Left lobe of liver (tissue), 2 donors: ENCODE data around the gene EMILIN1. TPM values are rescaled to one million over a fixed set of nuclear protein-coding genes. Genes with fewer than 3 reads are reported as not detected.

Source experiments
- ATAC-seq: fragments of 200-7000 bp; cut with Tn5 transposase; one replicate; pipeline ENCODE4 v1.9.1; 2020; ENCODE audit warnings: mild to moderate bottlenecking, moderate library complexity
- DNase-seq: peaks from one replicate; pipeline ENCODE4 v3.0.0-alpha.2; 2020; ENCODE audit warnings: low spot score
- total RNA-seq: library from RNA; stranded (reverse); gene quantifications from one replicate; pipeline ENCODE4 v1.2.1, GENCODE V29; 2021
- donor health status: DM: no; HTN: no; CAD: no; lungs with moderate emphysema.
- donor health status: DM: no; HTN: yes; CAD: no.

The EMILIN1 gene
- total RNA-seq: 16.0 TPM

- ATAC-seq (peak; percentile 17), DNase-seq (no peak)
Measured at GRCh38 chr2:27078267-27079194, at the start of gene EMILIN1. EMILIN1 (plus strand) TSS chr2:27078615; CDS start chr2:27079066, 451 bp downstream.

- ATAC-seq: no peak
- no peak for DNase-seq
Measured at GRCh38 chr2:27029051-27029450, 49.4 kb upstream of the EMILIN1 start.

- DNase-seq: peak; percentile 92
- peak; percentile 98 for ATAC-seq
Measured at GRCh38 chr2:27032495-27033252, 45.7 kb upstream of the EMILIN1 start, which contains the start of gene TMEM214. TMEM214 (plus strand) TSS chr2:27032965; CDS start chr2:27033016, 51 bp downstream.

GRCh38 chr2:27033253-27033852 lies 45.1 kb upstream of the EMILIN1 start:
- DNase-seq (no peak), ATAC-seq (peak; percentile 6)

- ATAC-seq: no peak
- DNase-seq: no peak
Measured at GRCh38 chr2:27038012-27038411, 40.4 kb upstream of the EMILIN1 start.

- DNase-seq (no peak), ATAC-seq (peak; percentile 57)
Measured at GRCh38 chr2:27038631-27039339, 39.6 kb upstream of the EMILIN1 start.

- DNase-seq (no peak), ATAC-seq (no peak)
Measured at GRCh38 chr2:27039426-27039825, 39.0 kb upstream of the EMILIN1 start.

GRCh38 chr2:27039871-27040270 lies 38.5 kb upstream of the EMILIN1 start:
- ATAC-seq (no peak), DNase-seq (no peak)

- DNase-seq: no peak
- ATAC-seq: peak; percentile 63
Measured at GRCh38 chr2:27040282-27040681, 38.1 kb upstream of the EMILIN1 start.

- DNase-seq (no peak), ATAC-seq (no peak)
Measured at GRCh38 chr2:27041752-27042151, 36.7 kb upstream of the EMILIN1 start.

- no peak for ATAC-seq
- DNase-seq: no peak
Measured at GRCh38 chr2:27042159-27042661, 36.2 kb upstream of the EMILIN1 start.

GRCh38 chr2:27042985-27043634 lies 35.3 kb upstream of the EMILIN1 start:
- DNase-seq: no peak
- no peak for ATAC-seq

GRCh38 chr2:27049422-27050280 lies 28.8 kb upstream of the EMILIN1 start:
- peak; percentile 32 for ATAC-seq
- no peak for DNase-seq

GRCh38 chr2:27050281-27050995 lies 28.0 kb upstream of the EMILIN1 start:
- DNase-seq (peak; percentile 93), ATAC-seq (peak; percentile 71)

GRCh38 chr2:27050996-27051901 lies 27.2 kb upstream of the EMILIN1 start, which contains the start of gene AGBL5:
AGBL5 (plus strand) TSS chr2:27051668; CDS start chr2:27052959, 1,291 bp downstream.
- DNase-seq (peak; percentile 96), ATAC-seq (peak; percentile 77)

GRCh38 chr2:27051902-27052645 lies 26.3 kb upstream of the EMILIN1 start:
- ATAC-seq (peak; percentile 0), DNase-seq (no peak)
